Right forelimb (tissue), 1 donor: ENCODE data around the gene PTPN5.

Experiments used
- DNase-seq: peaks from one replicate; pipeline ENCODE4 v3.0.0-alpha.2; 2018

PTPN5 gene

DNA sequence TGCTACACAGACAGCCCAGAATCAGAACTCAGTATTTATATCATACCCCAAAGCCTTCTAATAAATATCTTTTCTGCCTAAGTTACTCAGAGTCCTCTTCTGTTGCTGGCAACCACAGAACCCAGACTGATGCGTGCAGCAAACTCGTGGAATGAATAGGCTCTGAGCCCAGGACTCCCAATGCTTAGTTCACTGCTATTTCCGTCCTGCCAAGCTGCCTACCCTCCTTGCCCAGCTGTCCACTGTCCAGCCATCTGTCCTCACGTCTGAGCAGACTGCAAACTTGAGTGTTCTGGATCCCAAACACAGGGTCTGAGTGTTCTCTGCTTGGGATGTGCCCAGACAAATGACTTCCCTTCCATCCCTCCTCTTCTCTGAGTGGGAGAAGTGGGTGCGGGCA, 19.4 kb downstream of the PTPN5 start:
- no peak for DNase-seq

- DNase-seq = no peak
These were observed 20.1 kb downstream of the PTPN5 start for GRCh38 chr11:18771266-18772035.

- no peak for DNase-seq
These were observed 21.0 kb downstream of the PTPN5 start for GRCh38 chr11:18770479-18771125.

GRCh38 chr11:18769802-18770456, 21.7 kb downstream of the PTPN5 start:
- DNase-seq = no peak

- no peak for DNase-seq
These were observed 22.6 kb downstream of the PTPN5 start for GRCh38 chr11:18768978-18769377.

DNA sequence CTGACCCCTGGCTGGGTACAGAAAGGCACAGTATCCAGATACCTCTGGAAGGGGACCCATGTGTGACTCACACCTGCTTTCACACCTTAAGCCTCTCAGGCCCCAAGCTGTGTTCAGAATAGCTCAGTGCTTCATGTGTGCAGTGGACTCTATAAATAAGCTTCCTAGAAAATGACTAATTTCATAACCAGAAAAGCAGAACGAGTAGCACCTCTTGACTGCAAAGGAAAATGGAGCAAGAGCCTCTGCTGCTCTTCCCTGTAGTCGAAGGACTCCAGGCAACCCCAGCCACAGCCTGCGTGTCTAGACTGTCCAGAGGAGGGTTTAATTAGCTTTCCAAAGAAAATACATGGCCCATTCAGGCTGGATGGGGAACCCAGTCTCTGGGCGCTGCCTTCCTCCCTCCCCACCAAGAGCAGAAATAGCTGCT, 23.1 kb downstream of the PTPN5 start:
- DNase-seq = no peak

GRCh38 chr11:18766015-18766414, 25.6 kb downstream of the PTPN5 start:
- no peak for DNase-seq

GRCh38 chr11:18765554-18765953, 26.0 kb downstream of the PTPN5 start:
- DNase-seq = no peak

- no peak for DNase-seq
These were observed 29.9 kb downstream of the PTPN5 start for GRCh38 chr11:18761741-18762140.

DNA sequence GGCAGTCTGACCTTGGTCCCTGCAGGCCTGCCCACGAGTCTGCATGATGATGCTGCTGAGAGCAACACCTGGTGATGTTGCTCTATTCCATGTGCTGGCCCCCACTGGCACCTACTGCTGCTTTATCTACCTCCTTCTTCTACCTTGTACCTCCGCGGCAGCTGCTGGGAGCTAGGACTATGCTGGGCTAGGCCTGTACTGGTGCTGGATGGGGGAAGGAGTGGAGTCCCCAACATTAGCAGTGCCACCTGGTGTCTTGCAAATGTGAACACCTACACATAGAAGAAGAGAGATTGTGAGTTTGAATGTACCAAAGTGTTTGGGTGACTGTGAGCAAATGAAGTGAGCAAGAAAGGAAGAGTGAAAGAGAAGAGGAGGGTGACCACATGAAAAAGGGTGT, 30.5 kb downstream of the PTPN5 start:
- DNase-seq = no peak

GRCh38 chr11:18757811-18758210, 33.8 kb downstream of the PTPN5 start:
- no peak for DNase-seq

- no peak for DNase-seq
These were observed 34.7 kb downstream of the PTPN5 start for GRCh38 chr11:18756889-18757288.

- no peak for DNase-seq
These were observed 37.3 kb downstream of the PTPN5 start for GRCh38 chr11:18754308-18754707.

- no peak for DNase-seq
These were observed 39.1 kb downstream of the PTPN5 start for GRCh38 chr11:18752502-18752901.

DNA sequence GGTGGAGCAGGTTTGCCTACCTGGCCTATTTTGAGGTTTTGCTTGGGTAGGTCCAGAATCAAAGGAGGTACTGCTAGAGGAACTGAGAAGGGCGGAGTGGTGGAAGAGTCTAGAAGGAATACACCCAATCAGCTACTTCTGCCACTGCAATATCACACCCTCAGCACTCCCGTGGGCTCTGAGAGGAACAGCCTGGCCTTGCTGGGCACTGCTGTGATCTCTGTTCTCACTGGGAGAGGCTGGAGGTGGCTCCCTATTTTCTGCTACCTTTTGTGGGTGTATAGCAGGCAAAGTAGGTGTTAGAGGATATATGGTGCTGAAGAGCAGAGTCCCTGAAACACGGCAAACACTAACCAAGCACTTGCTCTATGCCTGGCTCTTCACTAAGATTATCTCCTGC, 40.7 kb downstream of the PTPN5 start:
- DNase-seq = no peak

DNA sequence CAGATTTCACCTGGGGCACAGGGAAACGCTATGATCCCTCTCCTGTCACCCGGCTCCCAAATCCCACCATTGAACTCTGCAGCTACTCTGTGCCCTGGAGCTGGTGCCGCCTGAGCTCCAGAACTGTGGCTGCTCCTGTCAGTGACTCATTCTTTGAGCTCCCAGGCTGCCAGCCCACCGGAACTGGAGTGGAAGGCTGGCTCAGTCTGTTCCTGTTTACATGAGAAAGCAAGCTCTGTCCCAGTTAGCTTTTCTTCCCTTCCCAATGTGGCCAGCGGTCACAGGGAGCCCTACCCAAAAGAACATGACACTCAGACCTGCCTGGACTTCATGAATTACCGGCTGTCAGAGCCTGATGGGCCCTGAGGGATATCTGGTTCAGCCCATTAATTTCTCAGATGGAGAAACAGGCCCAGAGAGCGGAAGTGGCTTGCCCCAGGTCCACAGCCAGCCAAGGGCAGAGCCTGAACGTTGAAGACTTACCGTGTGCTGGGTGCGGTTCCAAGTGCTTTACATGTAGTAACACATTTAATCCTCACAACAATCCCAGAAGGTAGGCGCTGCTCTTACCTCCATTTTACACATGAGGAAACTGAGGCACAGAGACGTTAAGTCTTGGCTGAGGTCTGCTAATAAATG, 41.8 kb downstream of the PTPN5 start:
- DNase-seq = no peak

DNA sequence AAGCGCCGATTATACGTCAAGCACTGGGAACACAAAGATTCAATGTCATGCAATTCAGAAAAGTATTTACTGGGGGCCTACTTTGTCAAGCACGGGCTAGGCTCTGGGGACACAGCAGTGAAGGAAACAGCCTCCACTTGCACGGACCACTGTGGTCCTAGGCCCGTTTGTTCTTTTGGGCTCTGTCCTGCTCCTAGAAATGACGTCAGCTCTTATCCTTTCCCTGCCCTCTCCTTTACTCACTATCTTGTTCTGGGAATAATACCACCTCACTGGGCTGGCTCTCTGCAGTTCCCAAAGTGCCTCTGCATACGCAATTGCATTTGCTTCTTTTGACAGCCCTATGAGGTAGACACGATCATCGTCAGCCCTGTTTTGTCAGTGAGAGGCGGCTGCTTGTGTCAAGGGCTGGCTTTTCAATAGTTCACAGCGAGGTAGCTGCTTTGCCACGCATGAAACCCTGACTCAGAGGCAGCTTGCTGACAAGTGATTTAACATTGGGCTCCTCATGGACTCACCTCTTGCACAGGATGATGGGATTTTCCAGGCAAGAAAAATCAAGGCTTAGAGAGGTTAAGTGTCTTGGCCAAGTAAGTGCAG, 42.7 kb downstream of the PTPN5 start:
- no peak for DNase-seq

DNA sequence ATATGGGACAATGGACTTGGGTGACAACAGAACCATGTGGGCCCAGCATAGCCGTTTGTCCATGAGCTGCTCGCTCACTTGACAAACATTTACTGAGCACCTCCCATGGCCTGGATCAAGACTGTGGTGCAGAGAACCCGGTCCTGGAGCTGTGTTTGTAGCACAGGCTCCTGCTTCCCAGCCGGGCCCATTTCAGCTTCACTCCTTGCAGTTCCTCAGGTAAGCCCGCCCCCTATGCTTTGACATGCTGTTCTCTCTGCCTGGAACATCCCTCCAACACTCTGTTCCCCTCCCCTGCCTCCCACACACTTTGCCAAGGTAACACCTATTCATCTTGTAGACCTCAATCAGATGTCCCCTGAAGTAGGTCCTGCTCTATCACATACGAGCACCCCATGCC, 46.3 kb downstream of the PTPN5 start:
- no peak for DNase-seq

DNA sequence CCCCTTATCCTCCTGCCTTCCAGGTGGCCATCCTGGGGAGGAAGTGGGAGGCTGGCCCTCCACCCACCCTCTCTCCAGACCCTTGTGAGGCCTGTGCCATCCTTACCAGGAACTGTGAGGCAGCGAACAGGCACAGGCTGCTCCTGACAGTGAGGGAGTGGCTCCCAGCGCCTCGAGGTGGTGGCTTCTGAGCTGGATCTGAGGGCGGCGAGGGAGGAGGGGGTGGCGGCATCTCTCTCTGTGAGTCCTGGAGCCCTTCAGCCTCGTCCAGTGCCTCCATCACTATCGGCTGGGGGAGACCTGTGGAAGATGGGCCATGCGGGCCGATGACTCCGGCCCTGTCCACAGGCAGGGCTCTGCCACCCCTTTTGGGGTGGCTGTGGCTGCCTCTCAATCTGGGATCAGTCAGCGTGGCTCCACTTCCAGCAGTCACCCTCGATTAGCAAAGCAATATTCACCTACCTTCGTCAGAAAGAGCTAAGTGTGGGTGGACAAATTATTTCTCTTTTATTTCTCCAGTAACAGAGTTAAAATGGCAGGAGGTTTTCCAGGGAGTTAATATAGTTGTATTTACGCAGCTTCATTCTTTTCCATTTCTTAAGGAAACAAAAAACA, 47.6 kb downstream of the PTPN5 start:
- no peak for DNase-seq

- DNase-seq = no peak
These were observed 48.2 kb downstream of the PTPN5 start for GRCh38 chr11:18743365-18743764.

- no peak for DNase-seq
These were observed 49.8 kb downstream of the PTPN5 start for GRCh38 chr11:18741783-18742182.

GRCh38 chr11:18739685-18740084, 51.9 kb downstream of the PTPN5 start:
- DNase-seq = no peak

GRCh38 chr11:18737642-18738041, 54.0 kb downstream of the PTPN5 start:
- DNase-seq = no peak
